Adrenal gland (tissue), 5 donors: ENCODE measurements around the gene TMEM238L.

ENCODE experiments used
- POLR2A ChIP-seq, 2 donors: fragments of 450-650 bp; IDR thresholded peaks; one replicate each; pipeline ENCODE4 v1.6.1; 2017; ENCODE audit warnings: antibody characterized with exemption in 2 of 2, mild to moderate bottlenecking in 2 of 2, moderate library complexity in 1 of 2
- TF ChIP-seq, protein P1 (sequence below), 6 experiments: fragments of 450-650 bp in 4 of 6; fragments of 200-600 bp in 2 of 6; sonication (generic) in 1 of 6; IDR thresholded peaks; 1 replicate in 5 of 6; 2 replicates in 1 of 6; pipeline versions ENCODE4 v1.5.1 to v1.8.0; 2016 to 2021; ENCODE audit warnings: antibody characterized with exemption in 6 of 6, mild to moderate bottlenecking in 2 of 6, moderate library complexity in 1 of 6
- donor health status: DM: no; HTN: no; CAD: no.

DNA sequence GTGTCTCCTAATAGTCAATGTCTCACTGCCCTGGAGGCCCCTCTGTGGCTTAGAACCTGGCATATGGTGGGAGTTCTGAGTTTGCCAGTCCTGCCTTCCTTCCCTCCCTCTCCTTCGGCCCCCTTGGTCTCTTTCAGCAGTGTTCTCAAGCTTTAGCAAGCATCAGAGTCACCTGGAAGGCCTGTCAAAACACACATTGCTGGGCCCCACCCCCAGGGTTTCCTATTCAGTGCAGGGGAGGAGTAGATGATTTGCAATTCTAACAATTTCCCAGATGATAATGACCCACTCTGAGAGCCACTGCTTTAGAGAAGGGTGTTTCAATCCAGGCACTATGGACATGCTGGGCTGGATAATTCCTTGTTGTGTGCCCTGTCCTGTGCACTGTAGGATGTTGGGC lies 47.7 kb downstream of the TMEM238L start:
- no peak for TF ChIP-seq POLR2A (IDR thresholded peaks at IDR 0.05)
- TF ChIP-seq, protein P1, sequence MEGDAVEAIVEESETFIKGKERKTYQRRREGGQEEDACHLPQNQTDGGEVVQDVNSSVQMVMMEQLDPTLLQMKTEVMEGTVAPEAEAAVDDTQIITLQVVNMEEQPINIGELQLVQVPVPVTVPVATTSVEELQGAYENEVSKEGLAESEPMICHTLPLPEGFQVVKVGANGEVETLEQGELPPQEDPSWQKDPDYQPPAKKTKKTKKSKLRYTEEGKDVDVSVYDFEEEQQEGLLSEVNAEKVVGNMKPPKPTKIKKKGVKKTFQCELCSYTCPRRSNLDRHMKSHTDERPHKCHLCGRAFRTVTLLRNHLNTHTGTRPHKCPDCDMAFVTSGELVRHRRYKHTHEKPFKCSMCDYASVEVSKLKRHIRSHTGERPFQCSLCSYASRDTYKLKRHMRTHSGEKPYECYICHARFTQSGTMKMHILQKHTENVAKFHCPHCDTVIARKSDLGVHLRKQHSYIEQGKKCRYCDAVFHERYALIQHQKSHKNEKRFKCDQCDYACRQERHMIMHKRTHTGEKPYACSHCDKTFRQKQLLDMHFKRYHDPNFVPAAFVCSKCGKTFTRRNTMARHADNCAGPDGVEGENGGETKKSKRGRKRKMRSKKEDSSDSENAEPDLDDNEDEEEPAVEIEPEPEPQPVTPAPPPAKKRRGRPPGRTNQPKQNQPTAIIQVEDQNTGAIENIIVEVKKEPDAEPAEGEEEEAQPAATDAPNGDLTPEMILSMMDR (IDR thresholded peaks at IDR 0.05), result no peak
